Measurements from ENCODE around the gene IFITM10.

IFITM10 gene

GRCh38 chr11:1729692-1730011 lies 20.7 kb downstream of the IFITM10 start:
- ChIA-PET POLR2A (no interaction called here), CTCF (interaction anchor here (1.8 kb wide), 1 partner anchor 36 kb away, joined by 6 read pairs; no protein-coding TSS in a partner anchor)
- DNase-seq (ENCODE audit: extremely low spot score): no peak
- TF ChIP-seq, protein P1, sequence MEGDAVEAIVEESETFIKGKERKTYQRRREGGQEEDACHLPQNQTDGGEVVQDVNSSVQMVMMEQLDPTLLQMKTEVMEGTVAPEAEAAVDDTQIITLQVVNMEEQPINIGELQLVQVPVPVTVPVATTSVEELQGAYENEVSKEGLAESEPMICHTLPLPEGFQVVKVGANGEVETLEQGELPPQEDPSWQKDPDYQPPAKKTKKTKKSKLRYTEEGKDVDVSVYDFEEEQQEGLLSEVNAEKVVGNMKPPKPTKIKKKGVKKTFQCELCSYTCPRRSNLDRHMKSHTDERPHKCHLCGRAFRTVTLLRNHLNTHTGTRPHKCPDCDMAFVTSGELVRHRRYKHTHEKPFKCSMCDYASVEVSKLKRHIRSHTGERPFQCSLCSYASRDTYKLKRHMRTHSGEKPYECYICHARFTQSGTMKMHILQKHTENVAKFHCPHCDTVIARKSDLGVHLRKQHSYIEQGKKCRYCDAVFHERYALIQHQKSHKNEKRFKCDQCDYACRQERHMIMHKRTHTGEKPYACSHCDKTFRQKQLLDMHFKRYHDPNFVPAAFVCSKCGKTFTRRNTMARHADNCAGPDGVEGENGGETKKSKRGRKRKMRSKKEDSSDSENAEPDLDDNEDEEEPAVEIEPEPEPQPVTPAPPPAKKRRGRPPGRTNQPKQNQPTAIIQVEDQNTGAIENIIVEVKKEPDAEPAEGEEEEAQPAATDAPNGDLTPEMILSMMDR (IDR thresholded peaks at IDR 0.05; ENCODE audit: control extremely low read depth, extremely low read depth, low read depth, missing control alignments): no peak

DNA sequence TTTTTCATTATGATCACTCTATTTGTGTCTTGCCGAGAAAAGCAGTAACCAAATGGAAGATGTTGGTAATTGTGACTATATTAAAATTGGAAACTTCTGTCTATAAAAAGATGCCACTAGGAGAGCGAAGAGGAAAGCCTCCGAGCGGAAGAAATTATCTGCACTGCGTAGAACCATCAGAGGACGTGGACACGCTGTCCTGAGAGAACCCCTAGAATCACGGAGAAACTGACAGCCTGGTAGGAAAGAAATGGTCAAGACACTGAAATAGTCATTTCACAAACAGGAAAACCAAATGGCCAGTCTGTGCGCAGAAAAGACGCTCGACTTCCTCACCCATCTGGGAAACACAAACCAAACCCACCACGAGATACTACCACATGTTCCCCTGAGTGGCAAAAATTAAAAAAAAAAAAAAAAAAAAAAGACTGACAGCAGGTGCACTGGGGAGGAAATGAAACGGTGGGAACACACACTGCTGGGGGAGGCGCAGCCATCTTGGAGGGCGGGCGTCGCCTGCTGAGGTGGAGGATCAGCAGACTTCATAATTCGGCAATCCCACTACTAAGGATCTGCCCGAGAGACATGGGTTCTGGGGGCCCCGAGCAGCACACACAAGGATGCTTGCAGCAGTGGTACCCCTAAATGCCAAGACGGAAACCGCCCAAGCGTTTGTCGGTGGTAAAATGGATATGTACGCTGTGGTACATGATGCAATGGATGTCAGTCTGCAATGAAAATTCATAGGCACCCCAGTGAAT lies 21.3 kb downstream of the IFITM10 start:
- ChIA-PET CTCF (interaction anchor here (1.8 kb wide), 1 partner anchor 35 kb away, joined by 6 read pairs; no protein-coding TSS in a partner anchor), POLR2A (no interaction called here)
- TF ChIP-seq, protein P1 (IDR thresholded peaks at IDR 0.05; ENCODE audit: control extremely low read depth, extremely low read depth, low read depth, missing control alignments): no peak
- no peak for DNase-seq (ENCODE audit: extremely low spot score)

GRCh38 chr11:1728301-1728700 lies 22.1 kb downstream of the IFITM10 start:
- CTCF ChIA-PET: no interaction called here
- TF ChIP-seq, protein P1 (IDR thresholded peaks at IDR 0.05; ENCODE audit: control extremely low read depth, extremely low read depth, low read depth, missing control alignments): no peak
- no peak for DNase-seq (ENCODE audit: extremely low spot score)
- POLR2A ChIA-PET: no interaction called here

DNA sequence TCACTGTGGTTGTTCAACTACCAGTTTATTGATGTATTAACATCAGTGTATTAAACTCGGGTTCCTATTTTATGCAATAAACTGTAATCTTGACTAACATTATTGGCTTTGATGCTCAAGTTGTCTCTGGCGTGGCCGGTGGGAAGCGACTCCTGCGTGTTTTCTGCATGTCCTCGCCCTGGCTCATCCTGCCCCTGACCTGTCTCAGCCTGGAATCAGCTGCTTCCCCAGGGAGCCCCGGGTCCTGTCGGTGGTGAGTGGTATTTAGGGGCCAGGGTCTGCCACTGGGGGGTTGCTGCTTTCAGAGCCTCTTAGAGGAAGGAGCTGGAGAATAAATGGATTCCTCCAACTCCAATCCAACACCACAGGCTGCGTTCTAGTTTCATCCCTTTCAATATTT lies 22.5 kb downstream of the IFITM10 start:
- ChIA-PET CTCF (no interaction called here), POLR2A (no interaction called here)
- DNase-seq (ENCODE audit: extremely low spot score): no peak
- TF ChIP-seq, protein P1 (IDR thresholded peaks at IDR 0.05; ENCODE audit: control extremely low read depth, extremely low read depth, low read depth, missing control alignments): no peak

DNA sequence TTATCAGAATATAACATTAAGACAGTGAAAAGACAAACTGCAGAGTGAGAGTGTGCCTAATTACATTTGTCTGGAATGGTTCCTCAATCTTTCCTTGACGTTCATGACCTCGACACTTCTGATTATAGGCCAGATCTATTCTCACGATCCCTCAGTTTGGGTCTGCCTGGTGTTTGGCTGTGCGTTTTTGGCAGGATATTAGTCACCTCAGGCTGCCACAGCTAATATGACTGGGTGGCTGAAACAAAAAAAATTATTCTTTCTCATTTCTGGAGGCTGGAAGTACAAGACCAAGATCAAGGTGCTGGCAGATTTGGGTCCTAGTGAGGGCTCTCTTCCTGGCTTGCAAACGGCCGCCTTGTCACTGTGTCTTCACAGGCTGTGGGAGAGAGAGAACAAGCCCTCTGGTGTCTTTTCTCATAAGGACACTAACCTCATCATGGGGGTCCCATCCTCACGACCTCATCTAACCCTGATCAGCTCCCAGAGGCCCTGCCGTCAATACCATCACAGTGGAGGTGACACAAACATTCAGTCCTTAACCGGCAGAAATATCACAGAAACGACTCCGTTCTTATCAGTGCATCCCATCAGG lies 23.2 kb downstream of the IFITM10 start:
- POLR2A ChIA-PET: no interaction called here
- no peak for DNase-seq (ENCODE audit: extremely low spot score)
- TF ChIP-seq, protein P1 (IDR thresholded peaks at IDR 0.05; ENCODE audit: control extremely low read depth, extremely low read depth, low read depth, missing control alignments): no peak
- CTCF ChIA-PET: no interaction called here

GRCh38 chr11:1719781-1720180 lies 30.6 kb downstream of the IFITM10 start:
- DNase-seq (ENCODE audit: extremely low spot score): no peak
- TF ChIP-seq, protein P1 (IDR thresholded peaks at IDR 0.05; ENCODE audit: control extremely low read depth, extremely low read depth, low read depth, missing control alignments): no peak
- ChIA-PET POLR2A (no interaction called here), CTCF (interaction anchor here (1.0 kb wide), 1 partner anchor 26 kb away, joined by 4 read pairs; no protein-coding TSS in a partner anchor)

Data from GM10248 (cell line).